H1 (cell line): ENCODE data around the gene LRP5. TPM values are rescaled to one million over a fixed set of nuclear protein-coding genes. Genes with fewer than 3 reads are reported as not detected.

ENCODE experiments used
- GABPA ChIP-seq: IDR thresholded peaks from 2 replicates; pipeline ENCODE4 v1.6.1; 2011; ENCODE audit warnings: mild to moderate bottlenecking, low read length, moderate library complexity, borderline replicate concordance; ENCODE audit not compliant: insufficient read depth
- KDM4A ChIP-seq: IDR thresholded peaks from one replicate; pipeline ENCODE4 v1.7.1; 2012; ENCODE audit warnings: low read depth, mild to moderate bottlenecking, moderate library complexity, low read length, inconsistent platforms; ENCODE audit not compliant: severe bottlenecking
- NRF1 ChIP-seq: IDR thresholded peaks from 2 replicates; pipeline ENCODE4 v1.6.1; 2011; ENCODE audit warnings: mild to moderate bottlenecking, low read depth, low read length, improper control_type of control experiment
- SRF ChIP-seq: IDR thresholded peaks from 2 replicates; pipeline ENCODE4 v1.6.1; 2011; ENCODE audit warnings: mild to moderate bottlenecking, low read depth, low read length, moderate library complexity
- ZNF274 ChIP-seq: IDR thresholded peaks from 2 replicates; pipeline ENCODE4 v1.7.0; 2012; ENCODE audit warnings: low read length, borderline replicate concordance; ENCODE audit errors: extremely low read depth
- polyA plus RNA-seq, 7 experiments: library from polyadenylated mRNA; depleted of rRNA in 3 of 7; stranded (reverse) in 5 of 7; unstranded in 2 of 7; fragments of >200 nt in 5 of 7; fragments of 200-250 nt in 2 of 7; gene quantifications; 1 replicate in 5 of 7; 2 replicates in 1 of 7; 4 replicates in 1 of 7; pipeline versions ENCODE4 v1.2.1 to v1.2.3, GENCODE V29; 2011 to 2013; ENCODE audit warnings: missing spikeins in 2 of 7, mixed read lengths in 2 of 7
- total RNA-seq: library from RNA; stranded (reverse); fragmentation: NEBNext Ultra II Directional; extraction: Animal tissue kit (Norgen Biotek cat#: 25700); gene quantifications from 2 replicates; pipeline ENCODE4 v1.2.1, GENCODE V29; 2021
- TF ChIP-seq, protein P1 (sequence below): IDR thresholded peaks from 2 replicates; pipeline ENCODE4 v1.6.1; 2012; ENCODE audit warnings: low read length, inconsistent platforms

Gene LRP5
- total and polyA plus RNA-seq, 2 of the 8 experiments (the other 6 are each of a cell fraction or from before 2014, with no cell fraction given), result 19.0 to 38.9 TPM

DNA sequence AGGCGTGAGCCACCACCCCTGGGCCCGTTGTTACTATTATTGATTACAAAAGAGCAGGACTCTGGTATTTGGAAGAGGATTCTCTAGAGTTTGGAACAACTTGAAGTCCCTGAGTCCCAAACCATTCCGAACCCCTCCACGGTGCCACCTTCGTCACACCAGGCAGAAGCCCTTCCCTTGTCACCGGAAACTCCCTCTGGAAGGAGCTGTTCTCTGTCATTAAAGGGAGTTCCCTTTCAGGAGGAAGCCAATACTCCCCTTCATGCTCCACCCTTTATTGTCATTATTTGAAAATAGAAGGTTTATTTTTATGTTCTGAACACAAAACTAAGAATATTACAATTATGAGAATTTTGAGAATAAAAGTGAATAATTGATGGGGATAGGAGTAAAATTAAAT, 35.5 kb upstream of the LRP5 start (continued):
- TF ChIP-seq, protein P1, sequence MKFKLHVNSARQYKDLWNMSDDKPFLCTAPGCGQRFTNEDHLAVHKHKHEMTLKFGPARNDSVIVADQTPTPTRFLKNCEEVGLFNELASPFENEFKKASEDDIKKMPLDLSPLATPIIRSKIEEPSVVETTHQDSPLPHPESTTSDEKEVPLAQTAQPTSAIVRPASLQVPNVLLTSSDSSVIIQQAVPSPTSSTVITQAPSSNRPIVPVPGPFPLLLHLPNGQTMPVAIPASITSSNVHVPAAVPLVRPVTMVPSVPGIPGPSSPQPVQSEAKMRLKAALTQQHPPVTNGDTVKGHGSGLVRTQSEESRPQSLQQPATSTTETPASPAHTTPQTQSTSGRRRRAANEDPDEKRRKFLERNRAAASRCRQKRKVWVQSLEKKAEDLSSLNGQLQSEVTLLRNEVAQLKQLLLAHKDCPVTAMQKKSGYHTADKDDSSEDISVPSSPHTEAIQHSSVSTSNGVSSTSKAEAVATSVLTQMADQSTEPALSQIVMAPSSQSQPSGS, result no peak
- TF ChIP-seq NRF1, result no peak
- no peak for TF ChIP-seq GABPA
- TF ChIP-seq KDM4A, result no peak
- TF ChIP-seq ZNF274, result no peak
- TF ChIP-seq SRF, result no peak
